Hepatocyte (in vitro differentiated cells): Measurements from ENCODE around the gene PLPPR1. TPM values are rescaled to one million over a fixed set of nuclear protein-coding genes. Genes with fewer than 3 reads are reported as not detected.

Experiments
- DNase-seq: peaks from one replicate; pipeline ENCODE4 v3.0.0-alpha.2; 2016; ENCODE audit warnings: low spot score
- H2AFZ ChIP-seq: fragments of 200-600 bp; sonication (generic); 2 replicates; pipeline ENCODE4 v1.6.0; 2016; ENCODE audit warnings: antibody characterized with exemption, mild to moderate bottlenecking
- H3K27ac ChIP-seq: fragments of 200-600 bp; sonication (generic); 2 replicates; pipeline ENCODE4 v1.5.1; 2016; ENCODE audit warnings: mild to moderate bottlenecking
- H3K27me3 ChIP-seq: fragments of 200-600 bp; sonication (generic); 2 replicates; pipeline ENCODE4 v1.6.1; 2016
- H3K36me3 ChIP-seq: fragments of 200-600 bp; sonication (generic); replicated peaks from 2 replicates; pipeline ENCODE4 v1.5.1; 2016; ENCODE audit warnings: low read depth; ENCODE audit not compliant: insufficient read depth
- H3K4me1 ChIP-seq: fragments of 200-600 bp; sonication (generic); 2 replicates; pipeline ENCODE4 v1.5.1; 2016; ENCODE audit warnings: mild to moderate bottlenecking, moderate library complexity; ENCODE audit not compliant: insufficient read depth
- H3K4me2 ChIP-seq: fragments of 200-600 bp; sonication (generic); 2 replicates; pipeline ENCODE4 v1.6.0; 2016
- H3K4me3 ChIP-seq: fragments of 200-600 bp; sonication (generic); 2 replicates; pipeline ENCODE4 v1.5.1; 2016; ENCODE audit warnings: mild to moderate bottlenecking
- H3K79me2 ChIP-seq: fragments of 200-600 bp; sonication (generic); 2 replicates; pipeline ENCODE4 v1.6.0; 2017; ENCODE audit warnings: mild to moderate bottlenecking
- H3K9me2 ChIP-seq: fragments of 200-600 bp; sonication (generic); replicated peaks from 2 replicates; pipeline ENCODE4 v1.6.0; 2017; ENCODE audit warnings: mild to moderate bottlenecking; ENCODE audit not compliant: insufficient read depth
- H3K9me3 ChIP-seq: fragments of 200-600 bp; sonication (generic); 2 replicates; pipeline ENCODE4 v1.5.1; 2016; ENCODE audit warnings: low read depth, mild to moderate bottlenecking
- H4K20me1 ChIP-seq: fragments of 200-600 bp; sonication (generic); 2 replicates; pipeline ENCODE4 v1.6.0; 2016; ENCODE audit warnings: mild to moderate bottlenecking; ENCODE audit not compliant: insufficient read depth, poor library complexity, severe bottlenecking
- CTCF ChIP-seq: fragments of 200-600 bp; sonication (generic); IDR thresholded peaks from 2 replicates; pipeline ENCODE4 v1.5.1; 2016; ENCODE audit warnings: antibody characterized with exemption, mild to moderate bottlenecking; ENCODE audit not compliant: poor library complexity
- EZH2 ChIP-seq: fragments of 200-600 bp; sonication (generic); IDR thresholded peaks from 2 replicates; pipeline ENCODE4 v1.6.1; 2016; ENCODE audit warnings: antibody characterized with exemption, mild to moderate bottlenecking, borderline replicate concordance
- EZH2phosphoT487 ChIP-seq: fragments of 200-600 bp; sonication (generic); IDR thresholded peaks from one replicate; pipeline ENCODE4 v1.6.1; 2018; ENCODE audit warnings: antibody characterized with exemption, mild to moderate bottlenecking, low read depth, moderate library complexity; ENCODE audit not compliant: unreplicated experiment, severe bottlenecking
- WGBS: methylation state at CpG from one replicate; pipeline ENCODE4 v1.1.6; 2016; ENCODE audit warnings: low lambda C conversion rate; ENCODE audit errors: missing lambda C conversion rate; 5-methylcytosine and 5-hydroxymethylcytosine counted together
- polyA plus RNA-seq: library from polyadenylated mRNA; unstranded; fragments of >200 nt; fragmentation: Nextera tagmentation; extraction: Ambion mirVana; gene quantifications from 2 replicates; pipeline ENCODE4 v1.2.1, GENCODE V29; 2016
- total RNA-seq: library from RNA; depleted of rRNA; stranded (reverse); fragments of >200 nt; gene quantifications from 2 replicates; pipeline ENCODE4 v1.2.3, GENCODE V29; 2014

The PLPPR1 gene
- total and polyA plus RNA-seq, 2 experiments from 2014 or later, result 0.27 to 2.1 TPM

GRCh38 chr9:101146508-101146907 lies 118.0 kb downstream of the PLPPR1 start:
- Histone ChIP-seq H3K27ac (no peak overlapping the region), H3K27me3 (no peaks in the 10 kb centered on the region), H3K36me3 (no peaks in the 10 kb centered on the region), H4K20me1 (no peaks in the 10 kb centered on the region), H3K9me3 (no peaks in the 10 kb centered on the region), H2AFZ (no peak overlapping the region), H3K4me3 (no peak overlapping the region), H3K4me2 (no peak overlapping the region), H3K79me2 (no peaks in the 10 kb centered on the region), H3K4me1 (no peaks in the 10 kb centered on the region), H3K9me2 (no peaks in the 10 kb centered on the region)
- 71% methylated on average over 4 of the region's 4 CpGs for WGBS
- no peak for DNase-seq
- TF ChIP-seq EZH2, result no peak
- TF ChIP-seq CTCF, result no peak
- TF ChIP-seq EZH2phosphoT487, result no peak

- H3K4me2 ChIP-seq, result no peak overlapping the region
- H2AFZ ChIP-seq, result no peak overlapping the region
- H3K4me3 ChIP-seq, result no peak overlapping the region
- H3K4me1 ChIP-seq, result no peaks in the 10 kb centered on the region
- H3K27ac ChIP-seq, result no peak overlapping the region
- no peak for DNase-seq
- TF ChIP-seq EZH2, result no peak
- no peak for TF ChIP-seq EZH2phosphoT487
- no peak for TF ChIP-seq CTCF
- H3K9me2 ChIP-seq, result no peaks in the 10 kb centered on the region
- no peaks in the 10 kb centered on the region for H3K36me3 ChIP-seq
- H3K79me2 ChIP-seq, result no peaks in the 10 kb centered on the region
- H4K20me1 ChIP-seq, result no peaks in the 10 kb centered on the region
- no peaks in the 10 kb centered on the region for H3K9me3 ChIP-seq
- no peaks in the 10 kb centered on the region for H3K27me3 ChIP-seq
Observed at GRCh38 chr9:101148344-101148743, 119.8 kb downstream of the PLPPR1 start.

GRCh38 chr9:101158361-101158760 lies 129.8 kb downstream of the PLPPR1 start:
- Histone ChIP-seq H3K27ac (no peak overlapping the region), H3K9me3 (no peaks in the 10 kb centered on the region), H3K9me2 (peaks cover 2% of the 10 kb centered on the region), H3K4me2 (no peak overlapping the region), H3K27me3 (no peaks in the 10 kb centered on the region), H3K79me2 (no peaks in the 10 kb centered on the region), H3K36me3 (no peaks in the 10 kb centered on the region), H3K4me1 (no peaks in the 10 kb centered on the region), H3K4me3 (no peak overlapping the region), H4K20me1 (no peaks in the 10 kb centered on the region), H2AFZ (no peak overlapping the region)
- TF ChIP-seq EZH2, result no peak
- no peak for TF ChIP-seq EZH2phosphoT487
- TF ChIP-seq CTCF, result no peak
- no peak for DNase-seq
- 67% methylated on average over 3 of the region's 3 CpGs for WGBS

DNA sequence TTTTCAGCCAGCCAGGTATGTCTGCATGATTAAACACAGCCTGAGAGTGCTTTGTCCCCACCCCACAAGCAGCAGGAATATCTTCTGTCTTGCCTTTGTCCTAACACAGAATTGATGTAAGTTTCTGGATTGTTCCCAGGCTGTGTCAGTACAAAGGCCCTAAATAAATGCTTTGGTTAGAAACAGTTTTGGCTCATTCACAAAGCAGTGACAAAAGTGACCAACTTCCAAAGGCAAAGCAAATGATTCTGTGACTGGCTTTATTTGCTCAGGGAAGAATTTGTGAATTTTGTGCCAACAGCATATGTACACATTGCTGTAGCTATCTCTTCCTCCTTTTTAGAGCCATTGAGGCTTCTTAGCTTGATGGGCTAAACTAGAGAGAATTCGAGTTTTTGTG lies 133.7 kb downstream of the PLPPR1 start:
- no peaks in the 10 kb centered on the region for H3K79me2 ChIP-seq
- WGBS, result 68% methylated on average over 1 of the region's 1 CpG

More for the DNA sequence above, 133.7 kb downstream of the PLPPR1 start:
- Histone ChIP-seq H3K27me3 (no peaks in the 10 kb centered on the region), H2AFZ (no peak overlapping the region), H4K20me1 (no peaks in the 10 kb centered on the region), H3K9me2 (peaks cover 2% of the 10 kb centered on the region), H3K4me1 (no peaks in the 10 kb centered on the region), H3K9me3 (no peaks in the 10 kb centered on the region), H3K27ac (no peak overlapping the region), H3K4me3 (no peak overlapping the region), H3K36me3 (no peaks in the 10 kb centered on the region), H3K4me2 (no peak overlapping the region)
- TF ChIP-seq EZH2phosphoT487 (no peak), CTCF (no peak), EZH2 (no peak)
- no peak for DNase-seq
